Activated CD4-positive, alpha-beta T cell treated with anti-CD3 and anti-CD28 coated beads, Interleukin-2, amount 50 U/mL, for 1 hour (primary cell): ENCODE results near the gene ABHD15.

Source experiments
- DNase-seq: peaks from one replicate; pipeline ENCODE4 v3.0.0-alpha.2; 2020

The ABHD15 gene

DNA sequence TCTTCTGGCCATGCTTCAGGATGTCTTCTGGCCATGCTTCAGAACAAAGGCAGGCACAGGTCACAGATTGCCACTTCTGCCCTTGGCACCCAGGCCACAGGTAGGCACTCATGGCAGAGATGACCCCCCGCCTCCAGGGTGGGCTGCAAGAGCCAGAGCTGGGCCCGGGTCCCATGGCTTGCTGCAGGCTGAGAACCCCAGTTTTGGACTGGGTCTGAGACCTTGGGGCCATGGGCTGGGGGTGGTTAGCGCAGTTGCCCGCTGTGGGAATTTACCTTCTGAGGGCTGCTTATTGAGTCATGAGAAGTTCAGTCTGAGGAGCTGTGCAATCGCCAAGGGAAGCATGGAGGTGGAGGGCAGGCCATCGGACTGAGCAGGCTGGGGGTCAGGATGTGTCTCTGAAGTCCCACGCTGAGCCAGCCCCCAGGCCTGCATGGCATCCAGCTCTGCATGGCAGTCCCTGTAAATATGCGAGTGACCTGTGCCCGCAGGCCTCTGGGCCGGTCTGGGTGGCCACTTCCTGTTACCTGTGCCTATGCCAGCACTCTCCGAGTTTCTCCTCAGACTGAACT lies 27.8 kb upstream of the ABHD15 start:
- no peak for DNase-seq

DNA sequence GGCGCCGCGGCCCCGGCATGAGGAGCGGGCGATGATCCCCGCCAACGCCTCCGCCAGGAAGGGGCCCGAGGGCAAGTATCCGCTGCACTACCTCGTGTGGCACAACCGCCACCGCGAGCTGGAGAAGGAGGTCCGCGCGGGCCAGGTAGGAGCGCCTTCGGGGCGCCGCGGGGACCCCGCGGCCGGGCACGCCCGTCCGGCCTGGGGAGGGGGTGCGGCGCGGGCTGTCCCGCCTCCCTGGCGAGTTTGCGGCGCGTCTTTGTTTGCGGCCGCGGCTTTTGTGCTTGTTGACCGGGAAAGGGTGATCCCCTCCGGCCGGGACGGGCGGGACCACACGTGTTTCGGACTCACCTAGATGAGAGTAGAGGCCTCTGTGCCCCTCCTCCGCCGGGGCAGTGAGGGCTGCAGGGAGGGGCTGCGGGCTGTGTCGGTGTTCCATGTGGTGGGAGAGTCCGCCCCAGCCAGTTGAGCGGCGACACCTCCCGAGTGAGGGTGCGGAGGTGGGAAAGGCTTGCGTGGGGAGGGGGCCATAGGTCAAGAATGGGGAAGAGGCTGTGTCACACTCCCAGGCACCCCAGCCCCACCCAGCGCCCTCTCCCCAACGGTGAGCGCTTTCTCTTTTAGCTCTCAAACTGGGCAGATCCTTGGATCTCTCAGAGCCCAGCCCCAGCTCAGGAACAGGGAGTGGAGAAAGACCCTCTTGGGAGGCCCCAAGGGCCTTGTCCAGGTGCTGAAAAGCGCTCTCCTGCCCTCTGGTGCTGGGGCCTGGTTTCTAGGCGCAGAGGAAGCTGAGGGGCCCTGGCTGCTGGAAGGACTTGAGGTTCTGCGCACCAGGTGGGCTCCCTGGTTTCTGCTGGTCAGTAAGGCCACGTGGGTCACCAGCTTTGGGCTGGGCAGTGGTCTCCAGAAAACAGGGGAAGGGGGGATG lies 27.0 kb upstream of the ABHD15 start:
- DNase-seq, result no peak

DNA sequence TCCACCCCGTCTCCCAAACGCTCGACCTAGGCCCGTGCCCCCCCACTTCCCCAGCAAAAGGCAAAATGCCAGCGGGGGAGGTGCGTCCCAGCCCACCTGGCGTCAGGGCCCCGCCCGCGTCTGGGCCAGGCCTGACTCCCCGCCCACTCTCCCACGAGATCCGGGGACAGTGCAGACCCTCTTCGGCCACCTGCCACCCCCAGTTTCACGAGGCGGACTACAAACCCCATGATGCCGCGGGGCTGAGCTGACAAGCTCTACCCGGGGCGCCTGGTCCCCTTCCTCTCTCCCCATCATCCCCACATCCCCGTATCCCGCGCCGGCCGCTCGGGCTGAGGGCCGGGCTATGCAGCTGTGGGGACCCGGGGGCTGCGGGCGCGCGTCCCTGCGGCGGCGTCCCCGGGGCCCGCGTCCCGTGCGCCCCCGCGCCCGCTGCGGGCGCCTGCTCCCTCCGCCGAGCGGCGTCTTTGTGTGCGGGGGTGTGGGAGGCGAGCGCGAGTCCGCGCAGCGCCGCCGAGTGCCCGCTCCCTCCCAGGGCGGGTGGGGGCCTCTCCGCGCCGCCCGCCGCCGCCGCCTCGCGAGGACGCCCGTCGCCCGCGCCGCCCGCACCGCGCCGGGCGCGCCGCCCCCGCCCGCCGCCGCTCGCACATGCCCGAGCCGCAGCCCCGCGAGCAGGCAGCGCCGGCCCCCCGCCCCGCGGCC lies 26.2 kb upstream of the ABHD15 start, which contains the start of gene ANKRD13B:
Gene ANKRD13B (plus strand): TSS at position 283 of the 702 bp plus-strand sequence. CDS start 490 bp downstream, outside the sequence.
- no peak for DNase-seq

DNA sequence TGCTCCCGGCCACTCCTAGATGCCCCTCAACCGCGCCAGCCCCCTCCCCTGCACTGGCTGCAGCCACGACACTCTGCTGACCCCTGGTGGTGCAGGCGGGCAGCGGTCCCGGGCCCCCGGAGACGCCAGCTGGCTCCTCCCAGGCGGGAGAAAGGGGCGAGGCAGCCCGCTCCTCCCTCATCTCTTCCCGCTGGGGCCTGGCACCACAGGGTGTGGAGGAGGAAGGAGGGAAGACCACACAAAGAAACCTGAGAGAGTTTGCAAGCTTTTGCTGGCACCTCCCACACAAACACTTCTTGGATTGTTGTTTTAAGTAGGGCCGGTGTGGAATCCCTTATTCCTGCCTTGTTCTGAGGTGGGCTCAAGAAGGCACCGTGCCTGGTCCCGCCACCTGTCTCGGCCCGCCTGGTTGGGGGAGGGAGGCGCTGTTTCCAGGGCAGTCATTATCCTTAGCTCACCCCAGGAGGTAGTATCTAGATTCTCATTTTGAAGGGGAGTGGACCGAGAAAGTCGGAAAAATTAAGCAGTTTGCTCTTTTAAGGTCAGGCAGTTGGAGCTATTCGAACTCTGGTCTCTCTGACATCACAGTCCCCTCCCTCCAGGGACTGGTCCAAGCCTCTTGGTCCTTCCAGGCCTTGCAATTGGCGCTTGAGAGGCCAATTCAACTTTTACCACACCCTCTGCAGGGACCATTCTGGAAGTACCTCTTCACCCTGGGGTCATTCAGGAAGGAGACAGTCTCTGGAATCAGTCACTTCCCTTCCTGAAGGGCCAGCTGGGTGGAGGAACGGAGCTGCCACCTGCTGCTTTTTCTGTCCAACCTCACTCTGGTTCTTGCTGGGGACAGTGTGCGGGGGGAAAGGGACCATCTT lies 25.1 kb upstream of the ABHD15 start:
- DNase-seq, result peak; percentile 74

DNA sequence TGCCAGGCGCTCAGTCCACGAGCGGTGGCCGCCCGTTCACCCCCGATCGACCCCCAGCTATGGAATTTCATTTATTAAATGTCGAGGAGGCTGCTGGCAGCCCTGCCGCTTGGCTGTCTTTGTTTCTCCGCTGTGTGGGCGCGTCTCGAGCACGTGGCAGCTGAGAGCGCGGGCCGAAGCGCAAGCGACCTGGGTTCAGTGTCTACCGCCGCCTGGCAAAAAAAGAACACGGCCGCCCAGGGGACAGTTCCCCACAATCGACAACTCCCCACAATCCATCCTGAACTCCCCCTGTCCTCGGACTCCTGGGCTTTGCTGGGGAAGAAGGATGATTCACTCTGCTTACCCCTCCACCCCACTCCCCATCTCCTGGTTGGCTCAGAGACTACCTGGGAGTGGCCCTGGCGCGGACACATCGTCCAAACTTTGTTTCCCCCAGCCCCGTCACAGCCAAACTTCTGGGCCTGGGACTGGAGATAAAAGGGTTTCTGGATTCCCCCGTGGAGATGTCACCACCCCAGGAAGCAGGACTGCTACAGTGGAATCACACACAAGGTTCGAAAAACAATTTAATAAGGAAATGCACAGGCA lies 24.4 kb upstream of the ABHD15 start:
- no peak for DNase-seq

DNA sequence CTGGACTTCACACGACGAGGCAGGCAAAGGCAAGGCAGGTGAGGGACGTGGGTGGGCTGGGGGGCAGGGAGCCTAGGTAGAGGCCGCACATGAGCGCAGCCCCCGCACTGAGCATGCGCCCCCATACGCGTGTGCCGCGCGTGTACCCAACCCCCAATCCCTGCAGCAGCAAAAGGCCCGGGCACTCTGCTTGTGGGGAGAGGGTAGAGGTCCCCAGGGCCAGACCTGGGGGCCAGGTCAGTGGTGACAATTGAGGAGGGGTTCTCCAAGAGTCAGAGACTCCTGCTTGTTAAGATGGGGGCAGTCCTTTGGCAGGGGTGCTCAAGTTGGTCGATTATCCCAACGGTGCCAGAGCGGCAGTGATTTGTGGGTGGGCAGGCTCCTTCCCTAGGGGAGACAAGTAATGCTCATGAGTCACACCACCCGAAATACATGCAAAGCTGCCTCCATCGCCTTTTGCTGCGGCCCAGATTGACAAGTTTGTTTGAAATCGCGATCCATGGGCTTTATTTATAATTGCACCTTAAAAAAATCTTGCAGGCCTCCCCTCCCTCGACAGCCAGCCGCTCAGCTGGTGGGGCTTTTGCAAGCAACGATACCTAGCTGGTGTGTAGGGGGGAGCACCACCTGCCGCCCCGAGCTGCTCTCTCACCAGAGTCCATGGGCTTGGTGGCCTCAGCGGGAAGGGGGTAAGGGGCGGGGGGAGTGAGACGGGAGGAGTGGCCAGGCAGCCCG lies 23.7 kb upstream of the ABHD15 start:
- no peak for DNase-seq

DNA sequence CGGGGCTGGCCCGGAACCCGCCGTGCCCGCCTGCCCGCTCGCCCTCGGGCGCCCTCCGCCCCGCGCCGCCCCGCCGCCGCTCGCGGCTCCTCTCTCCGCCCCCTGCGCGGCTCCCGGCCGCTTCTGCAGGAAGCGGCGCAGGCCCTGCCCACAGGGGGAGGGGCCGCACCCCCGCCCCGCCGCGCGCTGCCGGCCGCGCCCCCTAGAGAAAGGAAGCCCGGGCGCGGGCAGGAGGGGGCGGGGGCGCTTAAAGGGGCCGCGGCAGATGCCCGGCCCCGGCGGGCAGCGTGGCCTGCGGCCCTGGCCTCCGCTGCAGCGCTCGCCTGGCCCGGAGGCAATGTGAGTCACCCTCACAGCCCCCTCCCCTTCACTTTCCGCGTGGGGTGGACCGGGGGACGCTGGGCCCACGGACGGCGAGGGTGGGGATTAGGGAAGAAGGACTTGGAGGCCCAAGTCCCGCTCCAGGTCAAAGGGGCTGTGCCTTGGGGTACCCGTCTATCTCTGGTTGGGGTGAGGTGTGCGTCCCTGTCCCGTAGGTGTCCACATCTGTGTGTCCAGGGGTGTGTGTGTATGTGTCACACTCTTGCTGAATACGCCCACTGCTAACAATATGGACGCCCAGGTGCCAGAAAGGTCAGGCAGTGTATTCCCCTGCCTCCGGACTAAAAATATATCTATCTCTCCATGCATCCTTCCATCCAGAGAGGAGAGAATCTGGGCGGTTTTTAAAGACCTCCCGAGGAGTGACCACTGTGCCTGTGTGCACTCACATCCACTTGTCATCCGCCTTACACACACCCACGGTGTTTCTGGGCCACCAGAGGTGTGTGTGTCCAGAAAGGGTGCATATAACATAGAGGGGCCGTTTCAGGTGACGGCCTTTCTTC lies 22.9 kb upstream of the ABHD15 start, which contains the start of gene GIT1:
Gene GIT1 (minus strand): TSS at position 125 of the 887 bp plus-strand sequence. CDS start 270 bp downstream, outside the sequence.
- peak; percentile 76 for DNase-seq

DNA sequence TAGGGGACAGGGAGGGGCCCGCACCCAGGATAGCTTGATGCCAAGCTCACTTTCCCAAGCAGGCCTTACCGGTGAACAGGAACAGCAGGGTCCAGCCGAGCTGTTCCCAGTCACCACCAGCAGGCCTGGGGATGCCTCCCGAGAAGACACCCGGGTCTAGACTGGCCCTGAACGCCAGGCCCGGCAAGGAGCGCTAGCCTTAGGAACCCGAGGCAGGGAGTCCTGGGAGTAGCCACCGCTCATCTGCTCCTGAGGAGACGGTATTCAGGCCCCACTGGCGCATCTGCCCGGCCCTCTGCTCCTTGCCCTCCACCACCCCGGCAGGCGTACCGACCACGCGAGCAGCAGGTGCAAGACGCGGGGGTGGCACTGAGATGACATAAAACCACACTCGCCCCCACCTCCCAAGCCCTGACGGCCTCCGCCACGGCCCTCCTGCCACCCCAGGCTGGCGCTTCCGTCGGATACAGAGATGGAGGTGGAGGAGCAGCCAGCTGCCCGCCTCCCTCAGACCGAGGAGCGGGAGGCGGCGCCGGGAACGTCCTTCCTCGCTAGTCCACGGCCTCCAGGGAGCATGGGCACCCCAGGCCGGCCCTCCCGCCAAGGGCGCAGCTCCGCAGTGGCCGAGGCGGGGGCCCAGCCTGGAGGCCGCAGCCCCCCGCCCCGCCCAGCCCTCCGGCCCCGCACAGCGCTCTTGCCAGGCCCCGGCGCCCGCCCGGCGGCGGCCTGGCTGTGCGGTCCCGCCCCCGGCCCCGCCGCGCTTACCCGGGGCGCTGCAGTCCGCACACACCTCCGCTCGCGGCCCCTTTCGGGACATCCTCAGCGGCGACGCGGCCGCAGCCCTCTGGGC lies 21.9 kb upstream of the ABHD15 start:
- DNase-seq, result no peak

DNA sequence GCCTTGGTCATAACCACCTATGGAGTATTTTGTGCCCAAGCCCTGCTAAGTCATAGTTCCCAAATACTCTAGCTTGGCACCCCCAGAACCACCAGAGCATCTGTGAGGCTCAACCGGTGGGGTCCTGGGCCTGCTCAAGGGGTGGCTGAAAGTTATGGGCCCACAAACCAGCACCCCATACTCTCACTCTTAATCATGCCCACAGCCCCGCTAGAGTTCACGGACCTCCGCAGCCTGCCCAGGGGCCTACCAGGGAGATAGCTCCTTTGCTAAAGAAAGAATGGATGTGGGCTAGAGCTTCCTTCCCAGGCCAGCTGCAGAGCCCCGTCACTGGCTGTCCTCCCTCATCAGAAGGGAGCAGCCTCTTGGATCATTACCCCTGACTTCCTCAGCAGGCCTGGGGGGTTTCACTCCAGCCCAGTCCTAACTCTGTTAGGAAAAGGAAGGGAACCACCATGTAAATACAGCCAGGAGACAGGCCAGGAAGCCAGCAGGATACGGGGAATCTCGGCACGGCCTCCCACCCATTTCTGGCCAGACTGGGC lies 21.3 kb upstream of the ABHD15 start:
- no peak for DNase-seq

DNA sequence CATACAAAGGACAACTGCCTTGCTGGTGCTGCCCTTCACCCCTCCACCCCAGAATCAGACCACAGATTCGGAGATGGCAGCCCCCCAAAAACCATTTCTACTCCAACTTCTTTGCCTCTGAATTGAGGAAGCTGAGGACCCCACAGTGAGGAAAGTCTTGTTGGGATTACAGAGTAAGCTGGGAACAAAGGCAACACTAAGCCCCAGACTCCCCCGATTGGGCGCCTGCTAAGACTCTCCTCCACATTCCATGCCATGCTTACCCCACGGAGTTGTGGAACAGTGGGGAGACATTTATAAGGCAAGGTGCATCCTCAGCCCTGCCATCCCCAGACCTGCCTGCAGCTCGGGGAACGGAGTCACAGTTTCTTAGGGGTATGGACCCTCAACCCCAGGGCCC lies 20.8 kb upstream of the ABHD15 start:
- no peak for DNase-seq

DNA sequence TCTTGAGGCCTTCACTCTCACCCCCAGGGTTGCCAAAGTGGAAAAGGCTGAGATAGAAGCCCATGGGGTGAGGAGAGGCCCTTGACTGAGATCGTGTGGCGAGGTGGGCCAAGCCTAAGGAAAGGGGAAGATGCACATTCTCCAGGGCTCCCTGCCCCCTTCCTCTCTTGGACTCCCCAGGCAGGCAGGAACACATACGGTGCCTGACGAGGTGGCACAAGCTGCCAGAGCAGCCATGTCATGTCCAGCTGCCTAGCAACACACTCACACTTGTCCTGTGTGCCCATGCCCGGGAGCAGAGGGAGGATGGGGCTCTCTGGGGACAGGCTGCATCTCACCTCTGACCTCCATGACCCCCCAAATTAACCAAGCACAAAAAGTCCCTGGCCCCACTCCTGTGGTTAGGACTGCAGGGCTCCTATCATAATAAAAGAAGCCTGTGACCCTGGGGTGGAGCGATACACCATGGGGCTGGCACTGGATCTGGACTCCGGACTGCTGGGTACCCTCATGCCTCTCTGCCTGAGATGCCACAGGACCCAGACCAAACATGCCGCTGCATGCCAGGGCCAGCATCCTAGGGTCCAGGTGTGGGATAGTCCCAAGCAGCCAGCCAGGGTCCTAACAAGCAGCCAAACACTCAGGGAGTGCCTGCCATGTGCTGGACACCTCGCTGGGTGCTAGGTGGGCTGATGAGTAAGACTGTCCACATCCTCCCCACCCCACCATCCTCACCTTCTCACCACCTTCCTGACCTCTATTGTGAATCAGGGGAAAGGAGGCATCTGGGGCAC lies 20.0 kb upstream of the ABHD15 start:
- no peak for DNase-seq

DNA sequence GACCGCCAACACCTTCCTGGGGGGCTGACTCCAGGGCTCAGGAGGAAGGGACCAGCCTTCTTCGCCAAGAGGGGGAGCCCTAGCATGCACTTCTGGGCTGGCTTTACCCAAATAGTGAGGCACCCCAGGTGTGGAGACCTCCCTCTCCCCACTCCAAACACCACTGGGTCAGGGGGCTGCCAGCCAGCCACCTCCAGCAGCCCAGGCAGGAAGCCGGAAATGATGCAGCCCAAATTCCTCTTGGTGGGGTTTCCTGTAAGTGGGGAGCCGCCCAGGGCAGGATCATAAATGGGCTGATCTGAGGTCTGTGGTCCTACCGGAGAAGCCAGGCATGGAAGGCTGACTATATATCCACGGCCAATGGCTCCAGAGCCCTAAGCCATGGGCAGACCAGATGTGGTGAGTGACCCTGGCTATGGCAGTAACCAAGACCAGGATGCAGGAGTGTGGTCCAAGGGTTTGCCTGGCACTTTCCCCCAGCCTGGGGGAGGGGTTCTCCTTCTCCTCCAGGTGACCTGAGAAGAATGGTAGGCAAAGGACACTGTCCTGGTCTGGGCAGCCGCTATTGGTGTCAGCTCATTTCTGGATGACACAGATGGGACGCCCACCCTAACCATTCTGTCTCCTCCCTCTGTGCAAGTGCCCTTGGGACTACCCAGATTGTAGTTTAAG lies 18.4 kb upstream of the ABHD15 start:
- DNase-seq, result no peak

DNA sequence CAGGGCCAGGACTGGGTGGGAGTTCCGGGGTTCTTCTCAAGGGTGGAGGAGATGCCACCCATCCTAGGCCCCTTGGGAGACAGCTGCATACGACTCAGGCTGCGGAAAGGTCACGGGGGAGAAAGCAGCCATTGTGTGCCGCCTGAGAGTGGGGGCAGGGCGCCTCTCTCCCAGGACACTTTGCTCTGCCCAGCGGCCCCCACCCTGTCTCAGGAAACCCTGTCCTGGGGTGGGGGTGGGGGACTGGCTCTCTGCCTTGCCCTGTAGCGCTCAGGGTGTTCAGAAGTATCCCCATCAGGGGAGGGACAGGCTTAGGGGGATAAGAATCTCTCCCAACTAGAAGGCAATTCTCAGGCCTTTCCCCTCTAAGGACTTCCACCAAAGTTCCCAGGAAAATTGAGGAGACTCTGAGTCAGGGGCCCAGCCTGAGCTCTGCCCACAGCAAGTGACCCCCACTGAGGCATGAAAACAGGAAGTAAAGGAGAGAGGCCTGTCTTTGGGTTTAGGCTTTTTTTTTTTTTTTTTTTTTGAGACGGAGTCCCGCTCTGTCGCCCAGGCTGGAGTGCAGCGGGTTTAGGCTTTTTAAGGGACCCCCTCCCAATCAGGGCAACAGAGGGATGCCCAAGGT lies 17.7 kb upstream of the ABHD15 start:
- DNase-seq, result no peak

DNA sequence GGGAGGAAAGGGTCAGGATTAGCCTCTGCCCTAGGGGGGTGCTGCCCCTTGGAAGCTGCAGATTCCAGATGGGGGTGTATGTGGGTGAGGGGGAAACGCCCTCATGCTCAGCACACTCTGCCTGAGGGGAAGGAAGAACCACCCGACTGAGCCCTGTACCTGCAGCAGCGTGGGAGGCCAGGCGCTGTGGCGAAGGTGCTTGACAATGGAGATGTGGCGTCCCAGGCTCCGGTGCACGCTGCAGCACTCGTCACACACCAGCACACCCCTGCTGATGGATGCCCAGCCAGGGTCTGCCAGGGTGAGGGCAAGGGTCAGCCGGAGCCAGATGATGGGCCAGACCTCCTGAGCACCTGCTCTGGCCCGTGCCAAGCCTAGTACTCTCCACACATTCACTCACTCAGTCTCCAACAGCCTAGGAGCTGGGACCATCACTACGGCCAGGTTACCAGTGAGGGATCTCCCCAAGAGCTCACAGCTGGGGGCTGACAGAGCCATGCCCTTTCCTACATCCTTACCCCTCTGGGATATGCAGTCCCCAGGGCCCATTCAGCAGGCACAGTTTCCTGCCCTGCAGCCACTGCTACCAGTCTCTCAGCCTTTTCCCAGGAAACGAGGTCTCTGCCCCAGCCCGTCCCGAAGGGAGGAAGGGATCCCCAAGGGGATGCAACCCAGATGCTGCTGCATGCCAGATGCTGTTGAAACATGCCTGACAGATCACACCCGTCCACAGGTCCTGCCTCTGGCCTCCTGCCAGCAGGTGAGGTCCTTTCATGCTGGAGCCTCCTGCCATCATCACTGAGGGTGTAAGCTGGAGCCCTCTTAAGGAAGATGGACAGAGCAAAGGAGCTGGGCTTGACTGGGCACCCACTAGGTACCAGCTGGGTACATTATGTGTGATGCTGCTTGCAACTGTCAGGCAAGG lies 16.7 kb upstream of the ABHD15 start:
- no peak for DNase-seq

DNA sequence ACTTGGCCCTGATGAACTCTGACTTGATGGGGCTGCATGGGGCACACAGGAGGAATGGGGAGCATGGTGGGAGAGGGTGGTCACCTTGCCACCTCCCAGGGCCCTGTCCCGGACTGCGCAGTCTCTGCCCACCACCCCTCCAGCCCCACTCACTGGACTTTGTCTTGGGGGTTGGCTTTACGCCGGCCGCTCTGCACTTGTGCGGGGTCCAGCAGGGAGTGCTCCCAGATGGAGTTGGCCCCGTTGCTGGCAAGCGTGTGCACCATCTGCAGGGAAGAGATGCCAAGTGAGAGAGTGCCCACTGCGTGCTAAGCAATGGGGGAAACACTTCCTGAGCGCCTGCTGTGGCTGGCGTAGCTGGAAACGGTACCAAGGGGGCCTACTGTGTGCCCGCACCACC lies 15.9 kb upstream of the ABHD15 start:
- DNase-seq, result no peak

DNA sequence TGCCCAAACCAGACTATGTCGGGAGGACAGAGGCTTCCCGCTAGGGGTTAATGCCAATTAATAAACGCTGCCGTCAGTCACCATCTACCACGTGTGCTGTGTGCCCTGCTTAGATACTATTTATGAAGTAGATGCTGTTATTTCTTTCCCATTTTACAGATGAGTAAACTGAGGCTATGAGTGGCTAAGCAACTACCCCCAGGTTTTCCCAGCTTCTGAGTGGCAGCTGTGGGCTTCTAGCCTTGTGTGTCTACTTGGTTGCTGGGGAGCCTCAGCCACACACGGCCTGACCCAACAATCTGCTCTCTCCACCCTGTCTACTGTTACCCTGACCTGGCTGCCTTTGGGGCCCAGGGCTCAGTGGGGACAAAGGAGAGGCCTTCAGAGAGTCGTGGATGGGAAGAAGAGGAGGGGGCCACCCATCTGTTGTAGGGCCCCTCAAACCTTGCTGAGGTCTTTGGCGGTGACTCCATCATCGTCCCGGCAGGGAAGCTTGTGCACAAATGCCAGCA lies 15.5 kb upstream of the ABHD15 start:
- no peak for DNase-seq
